Epithelial cell of esophagus (primary cell): Measurements from ENCODE around the gene ARHGAP24.
A peak's percentile ranks its signal among the peaks of the same experiment; 100 is the strongest.

Experiments
- DNase-seq: peaks from one replicate; pipeline ENCODE4 v3.0.0; 2010; ENCODE audit warnings: low read depth
- H3K4me3 ChIP-seq: 2 replicates; pipeline ENCODE4 v1.5.1; 2011; ENCODE audit warnings: mild to moderate bottlenecking, low read length, control low read depth
- CTCF ChIP-seq: IDR thresholded peaks from 2 replicates; pipeline ENCODE4 v1.5.1; 2011; ENCODE audit warnings: low read depth, mild to moderate bottlenecking, low read length, control low read depth, inconsistent platforms; ENCODE audit not compliant: insufficient read depth; ENCODE audit errors: missing control alignments

The ARHGAP24 gene

GRCh38 chr4:85431881-85432485 is 43.0 kb upstream of the ARHGAP24 start:
- no peak for DNase-seq
- no peak overlapping the region for H3K4me3 ChIP-seq
- TF ChIP-seq CTCF, result no peak

GRCh38 chr4:85445050-85445639 is 29.8 kb upstream of the ARHGAP24 start:
- no peak for DNase-seq
- TF ChIP-seq CTCF, result no peak
- no peak overlapping the region for H3K4me3 ChIP-seq

- no peak overlapping the region for H3K4me3 ChIP-seq
- peak; percentile 30 for DNase-seq
- no peak for TF ChIP-seq CTCF
These were observed 28.6 kb upstream of the ARHGAP24 start for GRCh38 chr4:85446141-85446861.

GRCh38 chr4:85448906-85449890 is 25.8 kb upstream of the ARHGAP24 start:
- no peak overlapping the region for H3K4me3 ChIP-seq
- DNase-seq, result no peak
- no peak for TF ChIP-seq CTCF

GRCh38 chr4:85452058-85452731 is 22.8 kb upstream of the ARHGAP24 start:
- TF ChIP-seq CTCF, result no peak
- H3K4me3 ChIP-seq, result no peak overlapping the region
- DNase-seq, result no peak

GRCh38 chr4:85455942-85456341 is 19.0 kb upstream of the ARHGAP24 start:
- H3K4me3 ChIP-seq, result no peak overlapping the region

More at GRCh38 chr4:85455942-85456341, 19.0 kb upstream of the ARHGAP24 start:
- no peak for TF ChIP-seq CTCF
- peak; percentile 73 for DNase-seq
